ENCODE results near the gene HOXB8. TPM values are rescaled to one million over a fixed set of nuclear protein-coding genes. Genes with fewer than 3 reads are reported as not detected.

HOXB8 gene
- total RNA-seq, 2 experiments from 2014 or later, result not detected

GRCh38 chr17:48619826-48620449 lies 4.8 kb upstream of the HOXB8 start:
- DNase-seq, result no peak
- peaks cover 82% of the 10 kb centered on the region for H3K27me3 Mint-ChIP-seq (ENCODE audit: low read depth)
- H3K4me1 Mint-ChIP-seq (ENCODE audit: low read depth), result peaks cover 29% of the 10 kb centered on the region
- intact Hi-C loops (cut with micrococcal nuclease), result loop anchor here (2.0 kb wide), 1 partner anchor 595 kb away; no protein-coding TSS in a partner anchor
- CTCF ChIA-PET, result interaction anchor here (1.0 to 1.4 kb wide), 4 partner anchors 10 to 546 kb away, joined by 3 to 5 read pairs (median 4); no protein-coding TSS in a partner anchor
- H3K9me3 Mint-ChIP-seq, result no peaks in the 10 kb centered on the region
- H3K4me3 Mint-ChIP-seq, result no peak overlapping the region
- no peaks in the 10 kb centered on the region for H3K36me3 Mint-ChIP-seq (ENCODE audit: low read depth)
- no peak overlapping the region for H3K27ac Mint-ChIP-seq

GRCh38 chr17:48618256-48618896 lies 3.3 kb upstream of the HOXB8 start:
- Mint-ChIP-seq H3K4me3 (no peak overlapping the region), H3K36me3 (ENCODE audit: low read depth) (no peaks in the 10 kb centered on the region), H3K27ac (no peak overlapping the region), H3K9me3 (no peaks in the 10 kb centered on the region), H3K27me3 (ENCODE audit: low read depth) (peaks cover 84% of the 10 kb centered on the region), H3K4me1 (ENCODE audit: low read depth) (peaks cover 40% of the 10 kb centered on the region)
- CTCF ChIA-PET, result interaction anchor here (0.6 to 2.5 kb wide), 17 partner anchors 9 to 545 kb away, joined by 3 to 15 read pairs (median 3); partner anchors contain the start of genes HOXB5 and HOXB6
- DNase-seq, result peak; percentile 88
- intact Hi-C loops (cut with micrococcal nuclease), result loop anchor here (2.0 kb wide), 1 partner anchor 594 kb away; no protein-coding TSS in a partner anchor

GRCh38 chr17:48617471-48618255 lies 2.6 kb upstream of the HOXB8 start:
- Mint-ChIP-seq H3K27ac (no peak overlapping the region), H3K9me3 (no peaks in the 10 kb centered on the region), H3K27me3 (ENCODE audit: low read depth) (peaks cover 83% of the 10 kb centered on the region), H3K4me1 (ENCODE audit: low read depth) (peaks cover 42% of the 10 kb centered on the region), H3K4me3 (no peak overlapping the region), H3K36me3 (ENCODE audit: low read depth) (no peaks in the 10 kb centered on the region)
- intact Hi-C loops (cut with micrococcal nuclease), result loop anchor here (2.0 kb wide), 1 partner anchor 593 kb away; no protein-coding TSS in a partner anchor
- no peak for DNase-seq
- CTCF ChIA-PET, result interaction anchor here (0.6 to 2.5 kb wide), 14 partner anchors 8 to 537 kb away, joined by 3 to 15 read pairs (median 4); partner anchors contain the start of genes HOXB5 and HOXB6

GRCh38 chr17:48616717-48617470 lies 1.8 kb upstream of the HOXB8 start:
- H3K27me3 Mint-ChIP-seq (ENCODE audit: low read depth), result peaks cover 82% of the 10 kb centered on the region
- no peak for DNase-seq
- H3K27ac Mint-ChIP-seq, result no peak overlapping the region
- intact Hi-C loops (cut with micrococcal nuclease), result no loop called here
- H3K9me3 Mint-ChIP-seq, result no peaks in the 10 kb centered on the region
- H3K36me3 Mint-ChIP-seq (ENCODE audit: low read depth), result no peaks in the 10 kb centered on the region
- no peak overlapping the region for H3K4me3 Mint-ChIP-seq
- H3K4me1 Mint-ChIP-seq (ENCODE audit: low read depth), result peaks cover 47% of the 10 kb centered on the region
- CTCF ChIA-PET, result interaction anchor here (0.6 to 2.5 kb wide), 8 partner anchors 8 to 170 kb away, joined by 3 to 15 read pairs (median 7); partner anchors contain the start of genes HOXB5 and HOXB6

GRCh38 chr17:48615963-48616716 lies 1.0 kb upstream of the HOXB8 start:
- no peaks in the 10 kb centered on the region for H3K9me3 Mint-ChIP-seq
- DNase-seq, result no peak
- H3K27ac Mint-ChIP-seq, result no peak overlapping the region
- intact Hi-C loops (cut with micrococcal nuclease), result no loop called here
- peaks cover 53% of the 10 kb centered on the region for H3K4me1 Mint-ChIP-seq (ENCODE audit: low read depth)
- no peaks in the 10 kb centered on the region for H3K36me3 Mint-ChIP-seq (ENCODE audit: low read depth)
- CTCF ChIA-PET, result interaction anchor here (0.6 to 1.8 kb wide), 6 partner anchors 8 to 25 kb away, joined by 3 to 5 read pairs (median 4); no protein-coding TSS in a partner anchor
- peaks cover 82% of the 10 kb centered on the region for H3K27me3 Mint-ChIP-seq (ENCODE audit: low read depth)
- no peak overlapping the region for H3K4me3 Mint-ChIP-seq

- H3K27me3 Mint-ChIP-seq (ENCODE audit: low read depth), result peaks cover 77% of the 10 kb centered on the region
- H3K4me1 Mint-ChIP-seq (ENCODE audit: low read depth), result peaks cover 52% of the 10 kb centered on the region
- CTCF ChIA-PET, result interaction anchor here (0.6 to 2.7 kb wide), 11 partner anchors 9 to 433 kb away, joined by 3 to 19 read pairs (median 4); partner anchors contain the start of genes HOXB5 and HOXB9
- no peaks in the 10 kb centered on the region for H3K36me3 Mint-ChIP-seq (ENCODE audit: low read depth)
- no peak overlapping the region for H3K27ac Mint-ChIP-seq
- no peaks in the 10 kb centered on the region for H3K9me3 Mint-ChIP-seq
- DNase-seq, result peak; percentile 29
- intact Hi-C loops (cut with micrococcal nuclease), result loop anchor here (1.0 to 5.0 kb wide), 3 partner anchors 12 to 108 kb away; partner anchors contain the start of genes HOXB9, PRAC1 and PRAC2
- H3K4me3 Mint-ChIP-seq, result peak overlapping the region; percentile 42
Measured at GRCh38 chr17:48613862-48614694, 1.0 kb downstream of the HOXB8 start.

GRCh38 chr17:48612854-48613691 lies 2.0 kb downstream of the HOXB8 start:
- intact Hi-C loops (cut with micrococcal nuclease), result loop anchor here (1.0 to 5.0 kb wide), 3 partner anchors 13 to 109 kb away; partner anchors contain the start of genes HOXB9, PRAC1 and PRAC2
- Mint-ChIP-seq H3K4me3 (peak overlapping the region; percentile 80), H3K9me3 (no peaks in the 10 kb centered on the region), H3K27me3 (ENCODE audit: low read depth) (peaks cover 76% of the 10 kb centered on the region), H3K36me3 (ENCODE audit: low read depth) (no peaks in the 10 kb centered on the region), H3K27ac (no peak overlapping the region), H3K4me1 (ENCODE audit: low read depth) (peaks cover 42% of the 10 kb centered on the region)
- DNase-seq, result peak; percentile 47
- CTCF ChIA-PET, result interaction anchor here (0.7 to 2.7 kb wide), 8 partner anchors 10 to 130 kb away, joined by 3 to 19 read pairs (median 5); partner anchors contain the start of genes HOXB5 and HOXB9

GRCh38 chr17:48612456-48612853 lies 2.6 kb downstream of the HOXB8 start:
- Mint-ChIP-seq H3K36me3 (ENCODE audit: low read depth) (no peaks in the 10 kb centered on the region), H3K27me3 (ENCODE audit: low read depth) (peaks cover 75% of the 10 kb centered on the region), H3K27ac (no peak overlapping the region), H3K4me3 (peak overlapping the region; percentile 67), H3K4me1 (ENCODE audit: low read depth) (peaks cover 39% of the 10 kb centered on the region), H3K9me3 (no peaks in the 10 kb centered on the region)
- DNase-seq, result no peak
- intact Hi-C loops (cut with micrococcal nuclease), result loop anchor here (2.0 to 5.0 kb wide), 2 partner anchors 16 to 110 kb away; partner anchors contain the start of genes PRAC1 and PRAC2
- CTCF ChIA-PET, result interaction anchor here (0.7 to 2.7 kb wide), 8 partner anchors 11 to 130 kb away, joined by 3 to 19 read pairs (median 5); partner anchors contain the start of genes HOXB5 and HOXB9

- Mint-ChIP-seq H3K27ac (no peak overlapping the region), H3K36me3 (ENCODE audit: low read depth) (no peaks in the 10 kb centered on the region), H3K4me3 (peak overlapping the region; percentile 89), H3K9me3 (no peaks in the 10 kb centered on the region), H3K4me1 (ENCODE audit: low read depth) (peaks cover 34% of the 10 kb centered on the region), H3K27me3 (ENCODE audit: low read depth) (peaks cover 74% of the 10 kb centered on the region)
- CTCF ChIA-PET, result interaction anchor here (1.5 kb wide), 1 partner anchor 14 kb away, joined by 5 read pairs; the partner anchor contains the start of gene HOXB9
- DNase-seq, result peak; percentile 32
- intact Hi-C loops (cut with micrococcal nuclease), result loop anchor here (2.0 to 5.0 kb wide), 2 partner anchors 15 to 110 kb away; partner anchors contain the start of genes PRAC1 and PRAC2
Measured at GRCh38 chr17:48611681-48612455, 3.2 kb downstream of the HOXB8 start.

Data from activated naive CD4-positive, alpha-beta T cell treated with anti-CD3 and anti-CD28 coated beads for 36 hours (primary cell).